C4-2B (cell line): ENCODE measurements around the gene DLGAP4.

Experiments
- H3K27ac ChIP-seq: fragments of 450-650 bp; 2 replicates; pipeline ENCODE4 v1.5.1; 2017
- CTCF ChIP-seq: fragments of 450-650 bp; conservative IDR thresholded peaks from 2 replicates; pipeline ENCODE4 v1.5.1; 2017; ENCODE audit warnings: mild to moderate bottlenecking
- ZFX ChIP-seq: fragments of 450-650 bp; IDR thresholded peaks from 2 replicates; pipeline ENCODE4 v1.6.1; 2017

DLGAP4 gene

GRCh38 chr20:36306553-36307411 is 643 bp downstream of the DLGAP4 start:
- H3K27ac ChIP-seq: no peak overlapping the region
- TF ChIP-seq CTCF (no peak), ZFX (no peak)

- no peak for TF ChIP-seq ZFX
- TF ChIP-seq CTCF: no peak
Measured at GRCh38 chr20:36307412-36308325, 1.5 kb downstream of the DLGAP4 start.

GRCh38 chr20:36308353-36308752 is 2.2 kb downstream of the DLGAP4 start:
- H3K27ac ChIP-seq: no peak overlapping the region
- TF ChIP-seq CTCF (no peak), ZFX (no peak)

More at GRCh38 chr20:36307412-36308325, 1.5 kb downstream of the DLGAP4 start:
- H3K27ac ChIP-seq: no peak overlapping the region

GRCh38 chr20:36308986-36309385 is 2.8 kb downstream of the DLGAP4 start:
- no peak overlapping the region for H3K27ac ChIP-seq
- TF ChIP-seq ZFX (no peak), CTCF (no peak)

GRCh38 chr20:36309643-36310042 is 3.5 kb downstream of the DLGAP4 start:
- no peak overlapping the region for H3K27ac ChIP-seq
- TF ChIP-seq ZFX (no peak), CTCF (no peak)

- no peak overlapping the region for H3K27ac ChIP-seq
- TF ChIP-seq CTCF (no peak), ZFX (no peak)
Measured at GRCh38 chr20:36310215-36310981, 4.3 kb downstream of the DLGAP4 start.
